Inflammatory macrophage treated with lipopolysaccharide for 1 hour (primary cell): ENCODE data around the gene RBM17.
"Not testable (repeated sequence)": the region's sequence is repeated elsewhere in the genome, so short reads cannot be mapped to it uniquely, and the experiment has no call there.

Experiments used
- DNase-seq, 2 donors: peaks; one replicate each; pipeline ENCODE4 v3.0.0-alpha.2; 2020 to 2022

RBM17 gene

DNA sequence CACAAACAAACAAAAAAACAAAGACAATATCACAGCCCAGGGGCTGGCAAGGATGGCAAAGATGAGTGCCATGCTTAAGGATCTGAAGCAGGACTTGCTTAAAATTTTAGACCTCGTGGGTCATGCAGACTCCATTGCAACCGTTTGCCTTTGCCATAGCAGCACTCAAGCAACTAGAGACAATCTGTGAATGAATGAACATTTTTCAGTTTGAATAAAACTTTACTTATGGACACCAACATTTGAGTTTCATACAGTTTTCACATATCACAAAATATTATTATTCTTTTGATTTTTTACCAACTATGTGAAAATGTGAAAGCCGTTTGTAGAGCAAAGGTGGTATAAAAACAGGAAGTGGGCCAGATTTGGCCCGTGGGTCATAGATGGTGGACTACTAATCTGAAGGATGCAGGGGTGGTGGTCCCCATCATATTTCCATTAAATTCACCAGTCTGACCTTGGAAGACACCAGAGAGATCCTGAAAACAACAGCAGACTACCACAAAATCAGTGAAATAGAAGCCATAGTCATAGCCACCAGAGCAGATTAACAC is 8.3 kb upstream of the RBM17 start:
- DNase-seq: no peak

GRCh38 chr10:6082496-6083395 is 6.1 kb upstream of the RBM17 start:
- no peak for DNase-seq

- no peak for DNase-seq
These were observed 5.0 kb upstream of the RBM17 start for GRCh38 chr10:6083523-6084475.

DNA sequence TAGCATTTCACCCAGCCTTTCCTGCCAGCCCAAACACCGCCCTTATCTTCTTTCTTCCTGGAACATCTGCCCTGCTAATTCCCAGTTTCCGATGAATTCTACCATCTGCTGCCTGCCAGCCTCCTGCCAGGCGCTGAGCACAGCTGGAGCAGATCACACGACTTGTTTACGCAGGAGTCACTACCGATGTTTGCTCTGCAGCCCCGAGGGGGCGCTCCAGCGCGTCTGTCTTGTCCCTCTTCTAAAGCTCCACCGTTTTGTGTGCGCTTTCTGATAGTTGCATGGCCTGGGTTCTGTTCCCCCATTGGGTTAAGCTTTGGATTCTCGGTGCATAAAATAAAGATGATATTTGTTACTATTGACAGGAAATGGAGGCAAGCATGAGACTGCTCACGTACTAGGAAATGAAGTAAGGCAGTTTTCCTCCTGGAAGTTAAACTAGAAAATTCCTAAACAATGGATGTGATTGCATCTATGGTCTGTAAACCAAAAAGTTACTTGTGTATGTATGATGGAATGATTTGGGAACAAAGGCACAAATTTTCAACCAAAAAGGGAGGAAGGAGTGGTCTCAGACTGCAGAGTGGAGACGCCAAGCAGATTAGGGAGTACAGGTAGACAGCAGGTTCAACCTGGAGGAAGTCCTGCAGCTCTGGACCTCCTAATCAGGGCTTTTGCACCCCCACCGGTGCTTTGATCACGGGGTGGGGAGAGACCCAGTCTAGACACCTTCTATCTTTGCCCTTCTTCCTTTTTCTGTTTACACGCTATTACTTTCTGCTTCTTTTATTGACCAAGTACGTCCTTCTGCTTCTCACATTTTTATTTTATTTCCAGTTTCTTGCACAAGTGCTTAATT is 2.2 kb upstream of the RBM17 start:
- peak; percentile 83 to 95 for DNase-seq

- peak in 1 of 2 donors; percentile 10 for DNase-seq
These were observed 743 bp downstream of the RBM17 start for GRCh38 chr10:6089334-6090219.

DNA sequence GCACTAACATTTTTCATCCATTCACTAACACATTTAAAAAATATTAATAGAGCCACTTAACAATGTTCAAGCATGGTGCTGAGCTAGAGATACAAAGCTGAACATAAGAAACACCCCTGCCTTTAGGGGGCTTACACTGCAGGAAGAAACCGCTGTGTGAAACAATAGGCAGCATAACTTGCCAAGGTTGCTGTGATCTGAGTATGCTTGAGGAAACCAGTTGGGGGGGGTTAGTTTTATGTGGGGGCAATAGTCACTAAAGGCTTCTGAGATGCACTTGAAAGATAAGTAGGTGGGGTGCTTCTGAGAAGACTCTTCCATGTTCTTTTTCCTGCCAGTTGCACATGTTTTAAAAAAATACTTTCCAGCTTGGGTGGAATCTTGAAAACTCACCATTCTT is 2.8 kb downstream of the RBM17 start:
- DNase-seq: no peak

DNA sequence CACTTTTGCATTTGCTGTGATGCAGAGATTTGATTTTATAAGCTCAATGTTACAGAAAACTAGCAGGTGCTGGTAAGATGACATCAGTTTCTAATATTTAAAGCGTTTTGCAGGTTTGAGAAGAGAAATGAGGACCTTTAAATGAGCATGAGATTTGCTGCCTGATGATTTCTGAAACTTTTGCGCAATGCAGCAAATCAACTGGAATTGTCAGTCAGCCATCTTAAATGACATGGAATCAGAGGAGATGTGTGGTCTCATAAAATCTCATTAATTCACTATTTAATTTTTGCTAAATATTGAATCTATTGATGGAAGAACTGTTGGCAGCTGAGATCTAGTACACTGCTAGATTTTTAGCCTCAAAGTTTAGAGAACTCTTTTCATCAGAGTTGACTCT is 3.9 kb downstream of the RBM17 start:
- DNase-seq: no peak

DNA sequence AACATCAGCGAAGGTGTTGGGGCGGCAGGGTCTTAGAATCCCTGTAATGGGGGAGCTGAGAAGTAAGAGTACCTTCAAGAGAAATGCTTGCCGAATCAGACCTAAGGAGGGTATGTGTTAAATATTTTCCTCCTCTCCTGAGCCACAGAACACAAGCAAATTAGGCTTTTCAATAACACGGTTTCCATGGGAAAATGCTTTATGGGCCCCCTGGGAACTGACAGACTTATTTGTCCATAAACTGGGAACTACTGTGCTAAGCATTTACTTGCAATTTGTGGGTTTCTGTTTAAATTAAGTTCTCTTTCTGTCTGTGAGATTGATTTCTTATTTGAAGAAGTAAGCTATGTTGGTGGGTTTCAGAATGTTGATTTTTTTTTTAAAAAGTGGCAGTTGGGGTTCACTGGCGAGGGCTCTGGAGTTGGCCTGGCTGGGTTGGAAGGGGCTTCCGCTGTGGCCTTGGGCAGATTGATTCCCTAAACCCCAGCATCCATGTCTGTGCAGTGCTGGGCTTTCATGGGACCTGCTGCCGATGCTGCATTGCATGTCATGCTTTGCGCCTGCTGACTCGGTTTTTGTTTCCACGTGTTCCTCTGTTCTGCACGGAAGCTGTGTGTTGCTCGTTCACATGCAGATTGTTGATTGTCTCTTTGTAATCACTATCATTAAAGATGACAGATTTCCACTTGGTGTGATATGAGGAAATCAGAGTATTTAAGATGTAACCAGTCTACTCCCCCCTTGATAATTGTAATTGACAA is 7.2 kb downstream of the RBM17 start:
- DNase-seq: no peak

DNA sequence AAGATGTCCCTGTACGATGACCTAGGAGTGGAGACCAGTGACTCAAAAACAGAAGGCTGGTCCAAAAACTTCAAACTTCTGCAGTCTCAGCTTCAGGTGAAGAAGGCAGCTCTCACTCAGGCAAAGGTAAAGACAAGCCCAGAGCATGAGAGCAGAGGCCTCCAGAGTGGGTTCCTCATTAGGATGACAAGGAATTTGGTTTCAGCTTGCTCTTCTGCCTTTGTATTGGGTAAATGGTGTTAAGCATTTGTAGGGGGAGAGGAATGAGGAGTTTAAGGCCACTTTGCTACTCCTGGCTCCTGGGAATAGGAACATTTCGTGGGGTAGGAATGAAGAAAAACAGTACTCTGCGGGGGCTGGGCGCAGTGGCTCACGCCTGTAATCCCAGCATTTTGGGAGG is 8.2 kb downstream of the RBM17 start:
- no peak for DNase-seq

- no peak for DNase-seq
These were observed 9.3 kb downstream of the RBM17 start for GRCh38 chr10:6098156-6098555.

DNA sequence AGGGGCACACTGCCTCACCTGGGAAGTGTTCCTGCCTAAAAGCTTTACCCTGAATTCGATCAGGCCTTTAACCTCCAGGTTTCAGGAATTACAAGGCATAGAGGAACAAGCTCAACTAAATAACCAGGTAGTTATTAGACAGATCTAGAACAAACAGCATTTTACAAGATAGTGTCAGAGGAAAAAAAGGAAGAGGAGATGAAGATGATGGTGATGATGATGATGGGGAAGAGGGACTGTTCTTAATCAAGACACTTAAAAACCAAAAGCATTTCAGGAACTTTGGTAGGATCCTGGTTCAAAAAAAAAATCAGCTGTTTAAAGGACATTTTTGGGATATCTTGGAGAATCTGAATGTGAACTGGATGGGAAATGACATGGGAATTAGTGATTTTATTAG is 11.5 kb downstream of the RBM17 start:
- no peak for DNase-seq

- DNase-seq: no peak
These were observed 12.3 kb downstream of the RBM17 start for GRCh38 chr10:6101181-6101580.

DNA sequence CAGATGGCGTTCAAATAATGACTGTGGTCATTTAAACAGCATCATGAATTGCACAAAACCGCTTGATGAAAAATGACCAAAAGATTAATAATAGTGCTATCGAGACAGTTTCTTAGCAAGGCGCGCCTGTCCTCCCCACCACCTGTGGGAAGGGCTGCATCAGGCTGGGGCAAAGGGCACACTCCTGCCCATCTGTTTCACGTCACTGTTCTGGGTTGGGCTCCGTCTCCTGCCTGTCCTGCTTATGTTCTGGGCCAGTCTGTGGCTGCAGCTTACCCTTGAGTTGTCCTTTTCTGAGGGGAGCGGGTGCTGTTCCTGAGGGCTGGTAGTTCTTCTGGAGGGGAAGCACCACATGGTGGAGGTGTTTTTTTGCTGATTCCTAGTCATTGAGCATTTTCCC is 13.3 kb downstream of the RBM17 start:
- DNase-seq: no peak

- DNase-seq: no peak
These were observed 14.8 kb downstream of the RBM17 start for GRCh38 chr10:6103591-6103990.

DNA sequence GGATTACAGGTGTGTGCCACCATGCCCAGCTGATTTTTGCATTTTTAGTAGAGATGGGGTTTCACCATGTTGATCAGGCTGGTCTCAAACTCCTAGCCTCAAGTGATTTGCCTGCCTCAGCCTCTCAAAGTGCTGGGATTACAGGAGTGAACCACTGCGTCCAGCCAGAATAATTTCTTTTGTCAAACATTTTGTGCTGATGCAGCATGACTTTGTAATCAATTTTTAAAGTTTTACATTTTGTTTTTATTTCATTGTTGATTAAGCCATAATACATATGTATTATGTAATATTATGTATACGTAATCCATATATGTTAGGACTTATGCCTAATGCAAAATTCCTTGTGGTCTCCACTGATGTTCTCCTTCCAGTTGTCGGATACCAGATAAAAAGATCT is 18.8 kb downstream of the RBM17 start:
- DNase-seq: not testable (repeated sequence)

- DNase-seq: no peak
These were observed 19.2 kb downstream of the RBM17 start for GRCh38 chr10:6108072-6108471.

DNA sequence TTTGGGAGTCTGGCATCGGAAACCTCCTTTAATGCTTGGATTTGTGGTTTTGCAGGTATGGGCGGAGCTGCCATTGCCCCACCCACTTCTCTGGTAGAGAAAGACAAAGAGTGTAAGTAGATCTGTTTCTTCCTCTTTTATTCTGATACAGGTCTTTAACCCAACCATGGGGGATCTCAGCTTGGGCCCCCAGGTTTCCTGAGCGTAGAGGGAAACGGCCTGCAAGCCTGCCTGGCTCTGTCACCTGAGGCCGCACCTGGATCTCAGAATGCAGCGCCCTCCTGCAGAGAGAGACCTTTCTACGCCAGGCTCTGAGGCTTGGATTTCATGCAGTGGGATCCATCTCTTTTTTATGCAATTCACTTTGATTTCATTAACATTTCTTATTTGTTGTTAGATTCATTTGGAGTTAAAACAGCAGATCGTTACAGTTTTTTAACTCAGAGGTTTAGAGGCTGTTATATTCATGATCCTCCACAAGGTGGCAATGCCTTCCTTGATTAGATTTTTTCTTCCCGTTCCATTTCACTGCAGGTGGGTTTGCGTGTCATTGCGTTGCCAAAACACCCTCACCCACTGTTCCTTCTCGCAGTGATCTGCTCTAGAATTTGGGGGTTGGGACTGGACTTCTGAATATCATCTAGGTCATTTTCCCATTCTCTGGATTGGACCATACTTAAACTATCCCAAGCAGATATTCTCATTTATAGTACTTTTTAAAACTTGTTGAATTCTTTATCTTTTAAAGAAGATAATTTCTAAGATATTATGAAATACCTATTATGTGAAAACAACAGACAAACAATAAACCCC is 20.0 kb downstream of the RBM17 start:
- peak in 1 of 2 donors; percentile 59 for DNase-seq

GRCh38 chr10:6109444-6109775 is 20.6 kb downstream of the RBM17 start:
- DNase-seq: no peak

DNA sequence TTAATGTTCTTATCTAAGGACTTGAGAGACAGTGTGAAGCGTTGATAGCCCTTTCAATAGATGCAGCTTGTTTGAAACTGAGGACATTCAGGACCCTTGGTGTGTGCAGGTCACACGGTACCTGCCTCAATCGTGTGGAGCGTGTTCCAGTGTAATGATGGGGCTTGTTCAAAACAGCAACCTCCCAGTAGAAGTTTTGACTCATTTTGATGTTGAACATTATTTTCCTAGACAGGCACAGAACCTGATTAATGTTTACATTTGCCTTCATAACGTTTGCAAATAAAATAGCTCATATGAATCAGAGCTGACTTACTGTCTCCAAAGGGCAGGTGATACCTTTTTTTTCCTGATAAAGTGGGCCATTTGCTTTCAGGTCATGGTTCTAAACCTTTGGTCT is 21.3 kb downstream of the RBM17 start:
- DNase-seq: no peak

DNA sequence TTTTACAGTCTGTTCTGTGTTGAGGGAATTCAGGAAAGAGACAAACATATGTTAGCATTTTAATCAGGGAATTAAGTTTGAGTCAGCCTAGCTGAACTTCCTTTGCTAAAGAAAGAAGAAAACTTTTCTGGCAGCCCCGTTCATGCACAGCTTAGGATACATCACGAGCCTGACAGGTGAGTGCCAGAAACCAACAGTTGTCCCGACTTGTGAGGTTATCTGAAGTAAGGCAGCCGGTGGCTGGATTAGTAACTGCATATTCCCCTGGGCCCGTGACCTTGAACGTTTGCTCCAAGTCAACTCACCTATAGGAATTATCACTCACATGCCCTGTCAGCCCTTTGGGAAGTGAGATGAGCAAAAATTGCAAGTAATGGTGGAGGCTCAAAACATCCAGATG is 24.1 kb downstream of the RBM17 start:
- no peak for DNase-seq
